ENCODE results near the gene COL18A1. TPM values are rescaled to one million over a fixed set of nuclear protein-coding genes. Genes with fewer than 3 reads are reported as not detected.
"Not testable (repeated sequence)": the region's sequence is repeated elsewhere in the genome, so short reads cannot be mapped to it uniquely, and the experiment has no call there.

COL18A1 gene
- total and polyA plus RNA-seq, 4 donors, result 62.5 to 309 (median 95.0) TPM

GRCh38 chr21:45433301-45433700, 28.3 kb downstream of the COL18A1 start:
- no peaks in the 10 kb centered on the region for H3K27me3 ChIP-seq (ENCODE audit: control insufficient read depth, insufficient read depth, low read length)
- H3K36me3 ChIP-seq (ENCODE audit: control insufficient read depth, insufficient read depth, low read length), result peaks cover 6% of the 10 kb centered on the region
- H3K4me1 ChIP-seq (ENCODE audit: control insufficient read depth, insufficient read depth, low read length), result peaks cover 56% of the 10 kb centered on the region
- peak overlapping the region; percentile 64 for H3K27ac ChIP-seq (ENCODE audit: low read depth, low read length)
- H3K4me3 ChIP-seq (ENCODE audit: low read depth, low read length), result no peak overlapping the region
- no peaks in the 10 kb centered on the region for H3K9me3 ChIP-seq (ENCODE audit: control insufficient read depth, insufficient read depth, low read length)
- 74% methylated on average over 8 of the region's 8 CpGs for WGBS (ENCODE audit: insufficient coverage)
- DNase-seq (ENCODE audit: low read depth in 4 of 6, low spot score in 6 of 6), result no peak

- Histone ChIP-seq H3K27me3 (ENCODE audit: control insufficient read depth, insufficient read depth, low read length) (no peaks in the 10 kb centered on the region), H3K36me3 (ENCODE audit: control insufficient read depth, insufficient read depth, low read length) (peaks cover 6% of the 10 kb centered on the region), H3K4me3 (ENCODE audit: low read depth, low read length) (no peak overlapping the region), H3K9me3 (ENCODE audit: control insufficient read depth, insufficient read depth, low read length) (no peaks in the 10 kb centered on the region), H3K4me1 (ENCODE audit: control insufficient read depth, insufficient read depth, low read length) (peaks cover 63% of the 10 kb centered on the region), H3K27ac (ENCODE audit: low read depth, low read length) (peak overlapping the region; percentile 64)
- no peak for DNase-seq (ENCODE audit: low read depth in 4 of 6, low spot score in 6 of 6)
- WGBS (ENCODE audit: insufficient coverage), result 85% methylated on average over 11 of the region's 11 CpGs
Measured at GRCh38 chr21:45433911-45434644, 29.1 kb downstream of the COL18A1 start.

GRCh38 chr21:45434645-45435217, 29.8 kb downstream of the COL18A1 start:
- Histone ChIP-seq H3K27ac (ENCODE audit: low read depth, low read length) (no peak overlapping the region), H3K36me3 (ENCODE audit: control insufficient read depth, insufficient read depth, low read length) (peaks cover 6% of the 10 kb centered on the region), H3K4me3 (ENCODE audit: low read depth, low read length) (no peak overlapping the region), H3K27me3 (ENCODE audit: control insufficient read depth, insufficient read depth, low read length) (no peaks in the 10 kb centered on the region), H3K9me3 (ENCODE audit: control insufficient read depth, insufficient read depth, low read length) (no peaks in the 10 kb centered on the region), H3K4me1 (ENCODE audit: control insufficient read depth, insufficient read depth, low read length) (peaks cover 69% of the 10 kb centered on the region)
- no peak for DNase-seq (ENCODE audit: low read depth in 4 of 6, low spot score in 6 of 6)
- 83% methylated on average over 12 of the region's 17 CpGs for WGBS (ENCODE audit: insufficient coverage)

- Histone ChIP-seq H3K9me3 (ENCODE audit: control insufficient read depth, insufficient read depth, low read length) (no peaks in the 10 kb centered on the region), H3K27ac (ENCODE audit: low read depth, low read length) (no peak overlapping the region), H3K27me3 (ENCODE audit: control insufficient read depth, insufficient read depth, low read length) (no peaks in the 10 kb centered on the region), H3K36me3 (ENCODE audit: control insufficient read depth, insufficient read depth, low read length) (peaks cover 12% of the 10 kb centered on the region), H3K4me3 (ENCODE audit: low read depth, low read length) (no peak overlapping the region), H3K4me1 (ENCODE audit: control insufficient read depth, insufficient read depth, low read length) (peaks cover 64% of the 10 kb centered on the region)
- no peak for DNase-seq (ENCODE audit: low read depth in 4 of 6, low spot score in 6 of 6)
- 84% methylated on average over 12 of the region's 15 CpGs for WGBS (ENCODE audit: insufficient coverage)
Measured at GRCh38 chr21:45435405-45435981, 30.5 kb downstream of the COL18A1 start.

- H3K27ac ChIP-seq (ENCODE audit: low read depth, low read length), result no peak overlapping the region
- no peak for DNase-seq (ENCODE audit: low read depth in 4 of 6, low spot score in 6 of 6)
- H3K4me3 ChIP-seq (ENCODE audit: low read depth, low read length), result no peak overlapping the region
- 74% methylated on average over 13 of the region's 18 CpGs for WGBS (ENCODE audit: insufficient coverage)
- no peaks in the 10 kb centered on the region for H3K27me3 ChIP-seq (ENCODE audit: control insufficient read depth, insufficient read depth, low read length)
- H3K4me1 ChIP-seq (ENCODE audit: control insufficient read depth, insufficient read depth, low read length), result peaks cover 56% of the 10 kb centered on the region
- H3K36me3 ChIP-seq (ENCODE audit: control insufficient read depth, insufficient read depth, low read length), result peaks cover 11% of the 10 kb centered on the region
- no peaks in the 10 kb centered on the region for H3K9me3 ChIP-seq (ENCODE audit: control insufficient read depth, insufficient read depth, low read length)
Measured at GRCh38 chr21:45436351-45437065, 31.5 kb downstream of the COL18A1 start.

GRCh38 chr21:45437844-45438243, 32.9 kb downstream of the COL18A1 start:
- H3K4me3 ChIP-seq (ENCODE audit: low read depth, low read length); DNase-seq (ENCODE audit: low read depth in 4 of 6, low spot score in 6 of 6); H3K27ac ChIP-seq (ENCODE audit: low read depth, low read length); H3K9me3 ChIP-seq (ENCODE audit: control insufficient read depth, insufficient read depth, low read length); H3K27me3 ChIP-seq (ENCODE audit: control insufficient read depth, insufficient read depth, low read length): not testable (repeated sequence)
- Histone ChIP-seq H3K4me1 (ENCODE audit: control insufficient read depth, insufficient read depth, low read length) (peaks cover 43% of the 10 kb centered on the region), H3K36me3 (ENCODE audit: control insufficient read depth, insufficient read depth, low read length) (peaks cover 11% of the 10 kb centered on the region)

GRCh38 chr21:45438391-45439145, 33.6 kb downstream of the COL18A1 start:
- Histone ChIP-seq H3K36me3 (ENCODE audit: control insufficient read depth, insufficient read depth, low read length) (peaks cover 11% of the 10 kb centered on the region), H3K4me3 (ENCODE audit: low read depth, low read length) (no peak overlapping the region), H3K9me3 (ENCODE audit: control insufficient read depth, insufficient read depth, low read length) (no peaks in the 10 kb centered on the region), H3K27me3 (ENCODE audit: control insufficient read depth, insufficient read depth, low read length) (no peaks in the 10 kb centered on the region), H3K27ac (ENCODE audit: low read depth, low read length) (peak overlapping the region; percentile 7), H3K4me1 (ENCODE audit: control insufficient read depth, insufficient read depth, low read length) (peaks cover 39% of the 10 kb centered on the region)
- DNase-seq (ENCODE audit: low read depth in 4 of 6, low spot score in 6 of 6), result no peak
- 61% methylated on average over 25 of the region's 26 CpGs for WGBS (ENCODE audit: insufficient coverage)

- peaks cover 11% of the 10 kb centered on the region for H3K36me3 ChIP-seq (ENCODE audit: control insufficient read depth, insufficient read depth, low read length)
- H3K4me3 ChIP-seq (ENCODE audit: low read depth, low read length), result no peak overlapping the region
- DNase-seq (ENCODE audit: low read depth in 4 of 6, low spot score in 6 of 6), result peak in 5 of 6 donors; percentile 44 to 91 (median 71)
- WGBS (ENCODE audit: insufficient coverage), result 17% methylated on average over 58 of the region's 58 CpGs
- no peaks in the 10 kb centered on the region for H3K9me3 ChIP-seq (ENCODE audit: control insufficient read depth, insufficient read depth, low read length)
- H3K27ac ChIP-seq (ENCODE audit: low read depth, low read length), result peak overlapping the region; percentile 7
- peaks cover 32% of the 10 kb centered on the region for H3K4me1 ChIP-seq (ENCODE audit: control insufficient read depth, insufficient read depth, low read length)
- no peaks in the 10 kb centered on the region for H3K27me3 ChIP-seq (ENCODE audit: control insufficient read depth, insufficient read depth, low read length)
Measured at GRCh38 chr21:45439161-45439872, 34.4 kb downstream of the COL18A1 start.

Data from spinal cord (tissue), 10 donors.